CD14-positive monocyte (primary cell): ENCODE results near the gene FASTK. TPM values are rescaled to one million over a fixed set of nuclear protein-coding genes. Genes with fewer than 3 reads are reported as not detected.

Experiments
- DNase-seq, 3 donors: peaks; one replicate each; pipeline ENCODE4 v3.0.0-alpha.2; 2011 to 2022
- H2AFZ ChIP-seq: 2 replicates; pipeline ENCODE4 v1.6.0; 2012; ENCODE audit warnings: mild to moderate bottlenecking, low read depth, low read length, inconsistent platforms; ENCODE audit not compliant: insufficient read depth, poor library complexity, severe bottlenecking
- H3K27ac ChIP-seq, 2 donors: 1 replicate in 1 of 2; 2 replicates in 1 of 2; pipeline ENCODE4 v1.5.1; 2012 to 2013; ENCODE audit warnings: low read length in 2 of 2, control low read depth in 1 of 2, inconsistent platforms in 1 of 2, low read depth in 1 of 2, mild to moderate bottlenecking in 1 of 2
- H3K27me3 ChIP-seq, 2 donors: one replicate each; pipeline versions ENCODE4 v1.6.0 to v1.6.1; 2011 to 2013; ENCODE audit warnings: low read length in 2 of 2; ENCODE audit not compliant: control insufficient read depth in 2 of 2, insufficient read depth in 2 of 2
- H3K36me3 ChIP-seq, 2 donors: replicated peaks in 1 of 2; 1 replicate in 1 of 2; 2 replicates in 1 of 2; pipeline versions ENCODE4 v1.5.1 to v1.6.1; 2012 to 2013; ENCODE audit warnings: low read length in 2 of 2, control low read depth in 1 of 2, inconsistent platforms in 1 of 2, mild to moderate bottlenecking in 1 of 2; ENCODE audit not compliant: insufficient read depth in 2 of 2, control insufficient read depth in 1 of 2
- H3K4me1 ChIP-seq, 2 donors: 1 replicate in 1 of 2; 2 replicates in 1 of 2; pipeline versions ENCODE4 v1.5.1 to v1.6.1; 2012 to 2013; ENCODE audit warnings: low read length in 2 of 2, control low read depth in 1 of 2, inconsistent platforms in 1 of 2, mild to moderate bottlenecking in 1 of 2, moderate library complexity in 1 of 2; ENCODE audit not compliant: insufficient read depth in 2 of 2, control insufficient read depth in 1 of 2
- H3K4me2 ChIP-seq: replicated peaks from 2 replicates; pipeline ENCODE3; 2012; ENCODE audit warnings: low read length, moderate library complexity, mild to moderate bottlenecking; ENCODE audit not compliant: poor library complexity, severe bottlenecking; ENCODE audit errors: extremely low read depth
- H3K4me3 ChIP-seq, 3 experiments: fragments of 200-600 bp in 1 of 3; sonication (generic) in 1 of 3; replicated peaks in 1 of 3; 1 replicate in 2 of 3; 2 replicates in 1 of 3; pipeline ENCODE4 v1.5.1; 2011 to 2013; ENCODE audit warnings: low read length in 3 of 3, mild to moderate bottlenecking in 3 of 3, control low read depth in 2 of 3, low read depth in 2 of 3, inconsistent platforms in 1 of 3, moderate library complexity in 1 of 3
- H3K79me2 ChIP-seq: 2 replicates; pipeline ENCODE4 v1.6.0; 2012; ENCODE audit warnings: mild to moderate bottlenecking, control low read depth, inconsistent platforms, low read length, moderate library complexity; ENCODE audit not compliant: insufficient read depth
- H3K9ac ChIP-seq: 2 replicates; pipeline ENCODE4 v1.6.0; 2017; ENCODE audit warnings: low read length, mild to moderate bottlenecking; ENCODE audit not compliant: insufficient read depth, poor library complexity, severe bottlenecking
- H3K9me3 ChIP-seq, 2 donors: replicated peaks in 1 of 2; 1 replicate in 1 of 2; 2 replicates in 1 of 2; pipeline versions ENCODE4 v1.5.1 to v1.6.1; 2012 to 2013; ENCODE audit warnings: low read length in 2 of 2, control low read depth in 1 of 2; ENCODE audit not compliant: control insufficient read depth in 1 of 2, insufficient read depth in 1 of 2
- H4K20me1 ChIP-seq: 2 replicates; pipeline ENCODE4 v1.6.0; 2012; ENCODE audit warnings: mild to moderate bottlenecking, low read length, control low read depth, moderate library complexity; ENCODE audit not compliant: insufficient read depth
- H3K27ac Mint-ChIP-seq, 7 donors: one replicate each; pipeline ENCODE4 v1.8.0; 2020; ENCODE audit warnings: mild to moderate bottlenecking in 7 of 7, mixed read lengths in 7 of 7, moderate library complexity in 6 of 7, inconsistent platforms in 2 of 7
- H3K27me3 Mint-ChIP-seq, 3 donors: one replicate each; pipeline ENCODE4 v1.8.0; 2021 to 2022; ENCODE audit warnings: low read depth in 3 of 3, mild to moderate bottlenecking in 3 of 3, mixed read lengths in 3 of 3, moderate library complexity in 3 of 3, inconsistent platforms in 1 of 3
- H3K36me3 Mint-ChIP-seq, 2 donors: one replicate each; pipeline ENCODE4 v1.8.0; 2020; ENCODE audit warnings: mixed read lengths in 2 of 2, inconsistent platforms in 1 of 2, mild to moderate bottlenecking in 1 of 2
- H3K4me1 Mint-ChIP-seq: one replicate; pipeline ENCODE4 v1.8.0; 2020; ENCODE audit warnings: mild to moderate bottlenecking, mixed read lengths
- H3K4me3 Mint-ChIP-seq, 2 donors: one replicate each; pipeline ENCODE4 v1.8.0; 2020; ENCODE audit warnings: mild to moderate bottlenecking in 2 of 2, mixed read lengths in 2 of 2, moderate library complexity in 1 of 2
- H3K9me3 Mint-ChIP-seq, 7 donors: one replicate each; pipeline ENCODE4 v1.8.0; 2020 to 2022; ENCODE audit warnings: mixed read lengths in 7 of 7, mild to moderate bottlenecking in 6 of 7, moderate library complexity in 6 of 7, inconsistent platforms in 2 of 7
- CTCF ChIP-seq: fragments of 200-600 bp; IDR thresholded peaks from one replicate; pipeline ENCODE4 v1.8.0; 2022; ENCODE audit warnings: antibody characterized with exemption, mild to moderate bottlenecking
- WGBS: methylation state at CpG from one replicate; pipeline ENCODE4 v1.1.5; 2013; ENCODE audit warnings: missing lambda C conversion rate; ENCODE audit not compliant: insufficient coverage; 5-methylcytosine and 5-hydroxymethylcytosine counted together
- intact Hi-C, 2 donors: fragments of 100-400 bp; cut with micrococcal nuclease; formaldehyde crosslinking; loops; one replicate each; pipeline versions ENCODE4 v1.15.0 to v1.15.1; 2023
- polyA plus RNA-seq, 3 donors: library from polyadenylated mRNA; depleted of rRNA in 1 of 3; unstranded in 2 of 3; stranded (reverse) in 1 of 3; fragments of 300-500 nt in 2 of 3; fragments of >200 nt in 1 of 3; fragmentation: Illumina TruSeq in 2 of 3; gene quantifications; 1 replicate in 2 of 3; 2 replicates in 1 of 3; pipeline ENCODE4 v1.2.3, GENCODE V29; 2012 to 2021

FASTK gene
- polyA plus RNA-seq, 3 donors, result 34.7 to 110 (median 38.6) TPM

- no peak for TF ChIP-seq CTCF
- Histone ChIP-seq H3K4me2 (peak overlapping the region; percentile 39), H3K27ac (peak overlapping the region in 1 of 2 donors; percentile 65), H3K9me3 (no peaks in the 10 kb centered on the region), H3K9ac (peak overlapping the region; percentile 36), H3K4me3 (no peak overlapping the region), H3K79me2 (peaks cover 9% of the 10 kb centered on the region), H2AFZ (peak overlapping the region; percentile 59), H4K20me1 (no peaks in the 10 kb centered on the region), H3K36me3 (no peaks in the 10 kb centered on the region), H3K4me1 (peaks cover 29 to 44% of the 10 kb centered on the region in 2 donors), H3K27me3 (peaks cover 0 to 11% of the 10 kb centered on the region in 2 donors)
- no peak for DNase-seq
- H3K9me3 Mint-ChIP-seq, result no peaks in the 10 kb centered on the region
- WGBS, result 97% methylated on average over 5 of the region's 8 CpGs
- peaks cover 14 to 20% of the 10 kb centered on the region in 2 donors for H3K36me3 Mint-ChIP-seq
- intact Hi-C loops, result no loop called here
- peaks cover 8 to 22% (median 11%) of the 10 kb centered on the region in 3 donors for H3K27me3 Mint-ChIP-seq
- H3K4me1 Mint-ChIP-seq, result peaks cover 28% of the 10 kb centered on the region
- H3K4me3 Mint-ChIP-seq, result no peak overlapping the region
- H3K27ac Mint-ChIP-seq, result no peak overlapping the region
These were observed 26.9 kb downstream of the FASTK start for GRCh38 chr7:151053751-151054150.

GRCh38 chr7:151053096-151053495, 27.5 kb downstream of the FASTK start:
- Histone ChIP-seq H3K9ac (peak overlapping the region; percentile 36), H3K36me3 (no peaks in the 10 kb centered on the region), H3K27ac (peak overlapping the region in 1 of 2 donors; percentile 65), H3K4me3 (peak overlapping the region in 1 of 3 experiments; percentile 49), H3K27me3 (peaks cover 0 to 11% of the 10 kb centered on the region in 2 donors), H3K79me2 (peaks cover 9% of the 10 kb centered on the region), H3K4me1 (peaks cover 22 to 38% of the 10 kb centered on the region in 2 donors), H3K4me2 (peak overlapping the region; percentile 39), H2AFZ (peak overlapping the region; percentile 59), H4K20me1 (no peaks in the 10 kb centered on the region), H3K9me3 (no peaks in the 10 kb centered on the region)
- intact Hi-C loops, result no loop called here
- WGBS, result no CpG with 5 or more reads among the region's 4 CpGs
- H3K36me3 Mint-ChIP-seq, result peaks cover 14 to 20% of the 10 kb centered on the region in 2 donors
- TF ChIP-seq CTCF, result no peak
- peaks cover 24% of the 10 kb centered on the region for H3K4me1 Mint-ChIP-seq
- peak overlapping the region in 1 of 2 donors; percentile 62 for H3K4me3 Mint-ChIP-seq
- H3K27ac Mint-ChIP-seq, result peak overlapping the region in 5 of 7 donors; percentile 25 to 79 (median 66)
- peak in 2 of 3 donors; percentile 14 to 21 for DNase-seq
- H3K9me3 Mint-ChIP-seq, result no peaks in the 10 kb centered on the region
- peaks cover 8 to 23% (median 11%) of the 10 kb centered on the region in 3 donors for H3K27me3 Mint-ChIP-seq
